ENCODE data around the gene MAP3K8. TPM values are rescaled to one million over a fixed set of nuclear protein-coding genes. Genes with fewer than 3 reads are reported as not detected.

Gene MAP3K8
- total RNA-seq, 1 donor from 2014 or later: 5.1 TPM

DNA sequence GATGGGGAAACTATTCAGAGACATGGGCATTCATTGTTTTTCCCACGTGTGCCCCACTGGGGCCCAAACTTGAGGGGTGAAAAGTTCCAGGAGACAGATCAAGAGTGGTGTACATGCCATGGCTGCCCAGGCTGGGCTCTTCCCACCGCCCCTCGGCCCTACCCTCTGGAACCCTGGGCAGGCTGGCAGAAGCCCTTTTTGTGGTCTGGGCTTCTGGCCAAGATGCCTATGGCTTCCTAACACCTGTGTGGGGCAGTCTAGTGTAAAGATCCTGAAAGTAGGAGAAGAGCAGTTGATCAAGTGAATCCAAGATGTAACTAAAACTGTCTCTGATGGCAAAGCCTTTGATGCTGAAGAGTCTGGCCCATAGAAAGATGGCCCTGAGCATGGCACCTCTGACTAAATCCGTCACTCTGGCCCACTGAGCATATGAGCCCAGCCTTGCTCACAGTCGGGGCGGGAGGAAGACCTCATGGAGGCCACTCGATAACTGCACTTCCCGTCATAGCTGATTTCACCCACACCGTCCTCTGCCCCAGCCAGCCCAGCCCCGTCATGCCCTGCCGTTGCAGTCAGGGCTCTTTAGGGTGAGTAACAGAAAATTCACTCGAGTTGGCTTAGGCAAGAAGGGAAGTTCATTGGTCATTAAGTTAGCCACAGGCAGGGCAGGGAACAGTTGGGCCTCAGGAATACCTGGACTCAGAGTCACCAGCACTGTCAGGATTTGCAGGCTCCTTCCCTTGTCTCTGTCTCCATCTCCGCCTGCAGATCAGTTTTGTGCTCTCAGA lies 47.0 kb upstream of the MAP3K8 start:
- H4K20me1 ChIP-seq (ENCODE audit: insufficient read depth, low read length): no peaks in the 10 kb centered on the region
- peak; percentile 38 for DNase-seq (ENCODE audit: low read depth)

DNA sequence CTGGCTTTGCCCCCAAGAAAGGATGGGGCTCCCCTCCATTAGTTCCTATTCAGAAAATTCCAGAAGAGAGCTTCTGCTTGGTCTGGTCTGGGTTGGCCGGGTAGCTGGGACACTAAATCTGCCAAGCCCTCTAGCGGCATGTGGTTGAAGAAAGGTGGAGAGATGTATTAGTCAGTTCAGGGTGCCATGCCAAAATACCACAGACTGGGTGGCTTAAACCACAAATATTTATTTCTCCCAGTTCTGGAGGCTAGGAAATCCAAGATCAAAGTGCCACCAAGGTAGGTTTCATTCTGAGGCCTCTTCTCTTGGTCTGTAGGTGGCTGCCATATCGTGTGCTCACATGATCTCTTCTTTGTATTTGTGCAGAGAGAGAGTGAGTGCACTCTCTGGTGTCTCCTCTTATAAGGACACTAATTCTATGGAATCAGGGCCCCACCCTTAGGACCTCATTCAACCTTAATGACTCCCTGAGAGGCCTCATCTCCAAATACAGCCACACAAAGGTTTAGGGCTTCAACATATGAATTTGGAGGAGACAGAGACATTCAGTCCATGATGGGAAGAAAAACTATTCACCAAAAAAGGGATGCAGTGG lies 46.2 kb upstream of the MAP3K8 start:
- Histone ChIP-seq H3K36me3 (ENCODE audit: insufficient read depth, low read length) (no peaks in the 10 kb centered on the region), H3K4me1 (ENCODE audit: insufficient read depth, low read length) (peaks cover 2% of the 10 kb centered on the region), H4K20me1 (ENCODE audit: insufficient read depth, low read length) (no peaks in the 10 kb centered on the region), H3K79me2 (ENCODE audit: insufficient read depth, low read length) (no peaks in the 10 kb centered on the region), H2AFZ (ENCODE audit: low read depth, low read length) (no peak overlapping the region), H3K27ac (ENCODE audit: low read depth, low read length) (no peak overlapping the region), H3K4me3 (ENCODE audit: insufficient read depth, low read depth, low read length) (no peak overlapping the region), H3K9me3 (ENCODE audit: insufficient read depth, low read depth, low read length) (no peaks in the 10 kb centered on the region), H3K4me2 (ENCODE audit: low read length) (no peak overlapping the region), H3K27me3 (ENCODE audit: insufficient read depth, low read length) (peaks cover 6% of the 10 kb centered on the region), H3K9ac (ENCODE audit: low read length) (no peak overlapping the region)
- H3K27me3 Mint-ChIP-seq (ENCODE audit: low read depth, unreplicated experiment): peaks cover 11% of the 10 kb centered on the region
- no peak for TF ChIP-seq EZH2 (IDR thresholded peaks at IDR 0.05; ENCODE audit: insufficient read depth, low read length)
- TF ChIP-seq, protein P1, sequence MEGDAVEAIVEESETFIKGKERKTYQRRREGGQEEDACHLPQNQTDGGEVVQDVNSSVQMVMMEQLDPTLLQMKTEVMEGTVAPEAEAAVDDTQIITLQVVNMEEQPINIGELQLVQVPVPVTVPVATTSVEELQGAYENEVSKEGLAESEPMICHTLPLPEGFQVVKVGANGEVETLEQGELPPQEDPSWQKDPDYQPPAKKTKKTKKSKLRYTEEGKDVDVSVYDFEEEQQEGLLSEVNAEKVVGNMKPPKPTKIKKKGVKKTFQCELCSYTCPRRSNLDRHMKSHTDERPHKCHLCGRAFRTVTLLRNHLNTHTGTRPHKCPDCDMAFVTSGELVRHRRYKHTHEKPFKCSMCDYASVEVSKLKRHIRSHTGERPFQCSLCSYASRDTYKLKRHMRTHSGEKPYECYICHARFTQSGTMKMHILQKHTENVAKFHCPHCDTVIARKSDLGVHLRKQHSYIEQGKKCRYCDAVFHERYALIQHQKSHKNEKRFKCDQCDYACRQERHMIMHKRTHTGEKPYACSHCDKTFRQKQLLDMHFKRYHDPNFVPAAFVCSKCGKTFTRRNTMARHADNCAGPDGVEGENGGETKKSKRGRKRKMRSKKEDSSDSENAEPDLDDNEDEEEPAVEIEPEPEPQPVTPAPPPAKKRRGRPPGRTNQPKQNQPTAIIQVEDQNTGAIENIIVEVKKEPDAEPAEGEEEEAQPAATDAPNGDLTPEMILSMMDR (IDR thresholded peaks at IDR 0.05; ENCODE audit: insufficient read depth, low read depth, low read length): peak; percentile 14
- H3K36me3 Mint-ChIP-seq (ENCODE audit: low read depth, unreplicated experiment): no peaks in the 10 kb centered on the region
- DNase-seq (ENCODE audit: low read depth) (peak; percentile 63), FAIRE-seq (no peak)
- no peak overlapping the region for H3K4me3 Mint-ChIP-seq (ENCODE audit: unreplicated experiment)
- no peaks in the 10 kb centered on the region for H3K9me3 Mint-ChIP-seq (ENCODE audit: unreplicated experiment)
- H3K4me1 Mint-ChIP-seq (ENCODE audit: low read depth, unreplicated experiment): peaks cover 7% of the 10 kb centered on the region
- no peak overlapping the region for H3K27ac Mint-ChIP-seq (ENCODE audit: unreplicated experiment)

More for the DNA sequence above, 47.0 kb upstream of the MAP3K8 start:
- Histone ChIP-seq H2AFZ (ENCODE audit: low read depth, low read length) (no peak overlapping the region), H3K4me2 (ENCODE audit: low read length) (no peak overlapping the region), H3K9me3 (ENCODE audit: insufficient read depth, low read depth, low read length) (no peaks in the 10 kb centered on the region), H3K4me3 (ENCODE audit: insufficient read depth, low read depth, low read length) (no peak overlapping the region), H3K27me3 (ENCODE audit: insufficient read depth, low read length) (peaks cover under 1% of the 10 kb centered on the region), H3K27ac (ENCODE audit: low read depth, low read length) (no peak overlapping the region), H3K9ac (ENCODE audit: low read length) (no peak overlapping the region), H3K79me2 (ENCODE audit: insufficient read depth, low read length) (no peaks in the 10 kb centered on the region), H3K36me3 (ENCODE audit: insufficient read depth, low read length) (no peaks in the 10 kb centered on the region), H3K4me1 (ENCODE audit: insufficient read depth, low read length) (no peaks in the 10 kb centered on the region)
- H3K4me3 Mint-ChIP-seq (ENCODE audit: unreplicated experiment): no peak overlapping the region
- TF ChIP-seq, protein P1 (IDR thresholded peaks at IDR 0.05; ENCODE audit: insufficient read depth, low read depth, low read length): no peak
- no peak for TF ChIP-seq EZH2 (IDR thresholded peaks at IDR 0.05; ENCODE audit: insufficient read depth, low read length)
- H3K36me3 Mint-ChIP-seq (ENCODE audit: low read depth, unreplicated experiment): no peaks in the 10 kb centered on the region
- no peaks in the 10 kb centered on the region for H3K9me3 Mint-ChIP-seq (ENCODE audit: unreplicated experiment)
- peaks cover 7% of the 10 kb centered on the region for H3K4me1 Mint-ChIP-seq (ENCODE audit: low read depth, unreplicated experiment)
- H3K27ac Mint-ChIP-seq (ENCODE audit: unreplicated experiment): no peak overlapping the region
- FAIRE-seq: no peak
- peaks cover 9% of the 10 kb centered on the region for H3K27me3 Mint-ChIP-seq (ENCODE audit: low read depth, unreplicated experiment)

DNA sequence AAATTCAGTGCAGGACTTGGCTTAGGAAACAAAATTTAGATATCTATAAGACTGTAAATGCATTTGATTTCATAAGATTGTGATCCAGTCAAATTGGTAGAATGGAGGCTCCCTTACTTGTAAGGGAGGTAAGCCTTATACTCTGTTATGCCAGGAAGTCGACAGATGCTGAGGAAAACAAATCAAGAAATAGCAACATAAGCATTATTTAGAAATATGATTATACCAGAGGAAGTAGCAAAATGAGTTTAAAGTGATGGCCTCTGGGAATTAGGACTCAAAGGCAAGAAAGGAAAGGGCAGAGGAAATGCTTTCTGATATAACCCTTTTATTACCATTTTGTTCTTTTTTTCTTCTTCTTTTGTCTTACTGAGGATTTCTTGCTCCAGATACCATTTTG lies 44.4 kb upstream of the MAP3K8 start:
- no peaks in the 10 kb centered on the region for H3K36me3 Mint-ChIP-seq (ENCODE audit: low read depth, unreplicated experiment)
- no peak overlapping the region for H3K4me3 Mint-ChIP-seq (ENCODE audit: unreplicated experiment)
- Histone ChIP-seq H2AFZ (ENCODE audit: low read depth, low read length) (no peak overlapping the region), H3K4me2 (ENCODE audit: low read length) (no peak overlapping the region), H3K27ac (ENCODE audit: low read depth, low read length) (no peak overlapping the region), H3K4me1 (ENCODE audit: insufficient read depth, low read length) (peaks cover 3% of the 10 kb centered on the region), H3K36me3 (ENCODE audit: insufficient read depth, low read length) (no peaks in the 10 kb centered on the region), H3K4me3 (ENCODE audit: insufficient read depth, low read depth, low read length) (no peak overlapping the region), H3K27me3 (ENCODE audit: insufficient read depth, low read length) (peaks cover 8% of the 10 kb centered on the region), H3K9me3 (ENCODE audit: insufficient read depth, low read depth, low read length) (no peaks in the 10 kb centered on the region), H3K79me2 (ENCODE audit: insufficient read depth, low read length) (no peaks in the 10 kb centered on the region), H4K20me1 (ENCODE audit: insufficient read depth, low read length) (no peaks in the 10 kb centered on the region), H3K9ac (ENCODE audit: low read length) (no peak overlapping the region)
- no peaks in the 10 kb centered on the region for H3K9me3 Mint-ChIP-seq (ENCODE audit: unreplicated experiment)
- peaks cover 13% of the 10 kb centered on the region for H3K27me3 Mint-ChIP-seq (ENCODE audit: low read depth, unreplicated experiment)
- FAIRE-seq (no peak), DNase-seq (ENCODE audit: low read depth) (no peak)
- H3K27ac Mint-ChIP-seq (ENCODE audit: unreplicated experiment): no peak overlapping the region
- no peak for TF ChIP-seq EZH2 (IDR thresholded peaks at IDR 0.05; ENCODE audit: insufficient read depth, low read length)
- TF ChIP-seq, protein P1 (IDR thresholded peaks at IDR 0.05; ENCODE audit: insufficient read depth, low read depth, low read length): no peak
- peaks cover 5% of the 10 kb centered on the region for H3K4me1 Mint-ChIP-seq (ENCODE audit: low read depth, unreplicated experiment)
